ENCODE measurements around the gene CDH23. TPM values are rescaled to one million over a fixed set of nuclear protein-coding genes. Genes with fewer than 3 reads are reported as not detected.

Gene CDH23
- total RNA-seq, 1 experiment from 2014 or later, result 0.34 TPM

DNA sequence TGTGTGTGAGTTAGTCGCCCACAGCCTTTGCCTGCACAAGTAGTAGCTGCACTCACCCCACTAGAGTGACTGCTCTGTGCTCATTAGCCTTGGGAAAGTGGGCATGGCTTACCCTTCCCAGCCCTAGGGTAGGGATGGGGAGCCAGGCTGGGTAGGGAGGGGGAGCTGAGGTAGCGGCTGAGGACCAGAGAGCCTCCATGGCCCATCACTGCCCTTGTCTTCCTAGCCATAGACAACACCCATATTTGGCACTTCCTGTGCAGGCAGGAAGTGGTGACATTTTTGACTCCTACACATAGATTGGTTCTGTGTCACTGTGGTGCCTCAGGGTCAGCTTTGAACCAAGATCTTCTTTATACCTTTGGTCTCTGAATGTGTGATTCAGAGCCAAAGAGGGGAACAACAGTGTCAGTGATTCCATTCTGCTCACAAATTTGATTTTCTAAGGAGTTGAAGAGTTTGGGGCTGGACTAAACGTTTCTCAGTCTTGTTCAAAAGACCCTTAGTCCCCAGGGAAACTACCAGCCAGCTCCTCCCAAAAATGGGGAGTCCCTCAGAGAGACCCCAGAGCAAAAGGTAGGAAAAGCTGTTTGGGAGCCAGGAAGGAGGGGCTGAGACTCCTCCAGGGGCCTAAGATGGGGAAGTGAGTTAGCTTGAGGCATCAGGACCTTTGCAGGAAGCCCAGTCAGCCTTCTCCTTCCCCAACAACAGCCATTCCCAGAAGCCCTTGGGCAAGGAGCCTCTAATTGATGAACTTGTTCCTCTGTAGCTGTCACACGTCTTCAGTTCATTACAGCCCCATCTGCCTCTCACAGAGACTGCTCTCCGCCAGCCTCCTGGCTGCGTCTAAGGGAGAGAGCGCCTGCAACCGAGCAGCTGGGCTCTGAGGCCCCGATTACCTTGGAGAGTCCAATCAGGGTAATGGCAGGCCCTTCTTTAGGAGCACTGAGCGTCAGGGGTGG is 135.0 kb downstream of the CDH23 start:
- Mint-ChIP-seq H3K4me1 (ENCODE audit: low read depth, unreplicated experiment) (no peaks in the 10 kb centered on the region), H3K4me3 (ENCODE audit: unreplicated experiment) (no peak overlapping the region), H3K9me3 (ENCODE audit: unreplicated experiment) (no peaks in the 10 kb centered on the region), H3K27me3 (ENCODE audit: insufficient read depth, unreplicated experiment) (no peaks in the 10 kb centered on the region), H3K27ac (ENCODE audit: unreplicated experiment) (no peak overlapping the region), H3K36me3 (ENCODE audit: insufficient read depth, unreplicated experiment) (no peaks in the 10 kb centered on the region)
- CTCF ChIA-PET, result interaction anchor here (0.9 kb wide), 1 partner anchor 10 kb away, joined by 4 read pairs; no protein-coding TSS in a partner anchor
- Histone ChIP-seq H3K36me3 (ENCODE audit: control insufficient read depth, insufficient read depth, low read length) (no peaks in the 10 kb centered on the region), H3K4me1 (no peaks in the 10 kb centered on the region), H3K4me3 (ENCODE audit: low read depth, low read length) (no peak overlapping the region), H3K9me3 (no peaks in the 10 kb centered on the region), H3K27me3 (replicated peaks; ENCODE audit: control insufficient read depth, insufficient read depth, low read length) (no peaks in the 10 kb centered on the region)
- TF ChIP-seq, protein P1, sequence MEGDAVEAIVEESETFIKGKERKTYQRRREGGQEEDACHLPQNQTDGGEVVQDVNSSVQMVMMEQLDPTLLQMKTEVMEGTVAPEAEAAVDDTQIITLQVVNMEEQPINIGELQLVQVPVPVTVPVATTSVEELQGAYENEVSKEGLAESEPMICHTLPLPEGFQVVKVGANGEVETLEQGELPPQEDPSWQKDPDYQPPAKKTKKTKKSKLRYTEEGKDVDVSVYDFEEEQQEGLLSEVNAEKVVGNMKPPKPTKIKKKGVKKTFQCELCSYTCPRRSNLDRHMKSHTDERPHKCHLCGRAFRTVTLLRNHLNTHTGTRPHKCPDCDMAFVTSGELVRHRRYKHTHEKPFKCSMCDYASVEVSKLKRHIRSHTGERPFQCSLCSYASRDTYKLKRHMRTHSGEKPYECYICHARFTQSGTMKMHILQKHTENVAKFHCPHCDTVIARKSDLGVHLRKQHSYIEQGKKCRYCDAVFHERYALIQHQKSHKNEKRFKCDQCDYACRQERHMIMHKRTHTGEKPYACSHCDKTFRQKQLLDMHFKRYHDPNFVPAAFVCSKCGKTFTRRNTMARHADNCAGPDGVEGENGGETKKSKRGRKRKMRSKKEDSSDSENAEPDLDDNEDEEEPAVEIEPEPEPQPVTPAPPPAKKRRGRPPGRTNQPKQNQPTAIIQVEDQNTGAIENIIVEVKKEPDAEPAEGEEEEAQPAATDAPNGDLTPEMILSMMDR (IDR thresholded peaks at IDR 0.05; ENCODE audit: insufficient read depth in 1 of 2, low read depth in 1 of 2, low read length in 1 of 2, severe bottlenecking in 1 of 2, unreplicated experiment in 1 of 2), result no peak
- intact Hi-C loops (cut with micrococcal nuclease; ENCODE audit: unreplicated experiment), result no loop called here
- no peak for DNase-seq
- no TSS peak for BruUV-seq (replicated peaks)
- POLR2A ChIA-PET, result no interaction called here

DNA sequence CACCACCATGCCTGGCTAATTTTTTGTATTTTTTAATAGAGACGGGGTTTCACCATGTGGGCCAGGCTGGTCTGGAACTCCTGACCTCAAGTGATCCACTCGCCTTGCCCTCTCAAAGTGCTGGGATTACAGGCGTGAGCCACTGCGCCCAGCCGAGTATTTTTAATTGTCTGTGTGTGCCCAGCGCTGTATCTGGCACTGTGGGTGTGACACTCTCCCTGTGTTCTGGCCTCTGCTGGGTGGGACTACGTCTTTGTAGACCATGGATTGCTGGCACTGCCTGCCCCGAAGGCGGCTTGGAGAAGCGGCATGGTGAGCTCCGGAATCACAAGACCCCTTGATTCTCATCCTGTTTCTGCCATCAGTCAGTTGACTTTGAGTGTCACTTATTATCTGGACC is 136.2 kb downstream of the CDH23 start:
- no peaks in the 10 kb centered on the region for H3K9me3 Mint-ChIP-seq (ENCODE audit: unreplicated experiment)
- CTCF ChIA-PET, result interaction anchor here (0.6 kb wide), 1 partner anchor 9 kb away, joined by 3 read pairs; no protein-coding TSS in a partner anchor
- H3K27me3 Mint-ChIP-seq (ENCODE audit: insufficient read depth, unreplicated experiment), result no peaks in the 10 kb centered on the region
- no TSS peak for BruUV-seq (replicated peaks)
- H3K4me1 Mint-ChIP-seq (ENCODE audit: low read depth, unreplicated experiment), result no peaks in the 10 kb centered on the region
- no peaks in the 10 kb centered on the region for H3K36me3 Mint-ChIP-seq (ENCODE audit: insufficient read depth, unreplicated experiment)
- H3K4me3 ChIP-seq (ENCODE audit: low read depth, low read length), result no peak overlapping the region
- intact Hi-C loops (cut with micrococcal nuclease; ENCODE audit: unreplicated experiment), result no loop called here
- TF ChIP-seq, protein P1 (IDR thresholded peaks at IDR 0.05; ENCODE audit: insufficient read depth in 1 of 2, low read depth in 1 of 2, low read length in 1 of 2, severe bottlenecking in 1 of 2, unreplicated experiment in 1 of 2), result no peak
- no peaks in the 10 kb centered on the region for H3K9me3 ChIP-seq
- POLR2A ChIA-PET, result no interaction called here
- no peaks in the 10 kb centered on the region for H3K27me3 ChIP-seq (replicated peaks; ENCODE audit: control insufficient read depth, insufficient read depth, low read length)
- H3K27ac Mint-ChIP-seq (ENCODE audit: unreplicated experiment), result no peak overlapping the region
- DNase-seq, result no peak
- no peaks in the 10 kb centered on the region for H3K4me1 ChIP-seq
- H3K36me3 ChIP-seq (ENCODE audit: control insufficient read depth, insufficient read depth, low read length), result no peaks in the 10 kb centered on the region
- H3K4me3 Mint-ChIP-seq (ENCODE audit: unreplicated experiment), result no peak overlapping the region

DNA sequence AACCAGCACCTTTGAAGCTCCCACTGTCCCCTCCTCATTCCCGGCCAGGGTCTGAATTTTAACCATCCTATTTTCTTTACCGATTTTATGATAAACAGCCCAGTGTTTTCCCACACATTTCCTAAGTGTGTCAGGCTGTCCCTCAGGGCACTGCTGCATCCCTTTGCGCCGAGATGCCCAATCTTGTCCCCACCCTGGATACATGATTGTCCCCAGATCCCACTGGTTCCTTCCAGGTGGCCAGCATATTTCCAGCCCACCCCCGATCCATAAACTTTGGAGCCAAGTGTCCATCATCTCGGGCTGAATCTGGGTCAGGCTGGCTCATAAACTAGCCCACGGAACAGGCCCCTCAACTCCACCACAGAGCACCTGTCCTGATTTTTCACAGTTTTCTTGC is 137.2 kb downstream of the CDH23 start:
- Histone ChIP-seq H3K4me1 (no peaks in the 10 kb centered on the region), H3K27me3 (replicated peaks; ENCODE audit: control insufficient read depth, insufficient read depth, low read length) (no peaks in the 10 kb centered on the region), H3K9me3 (no peaks in the 10 kb centered on the region), H3K4me3 (ENCODE audit: low read depth, low read length) (no peak overlapping the region), H3K36me3 (ENCODE audit: control insufficient read depth, insufficient read depth, low read length) (no peaks in the 10 kb centered on the region)
- Mint-ChIP-seq H3K36me3 (ENCODE audit: insufficient read depth, unreplicated experiment) (no peaks in the 10 kb centered on the region), H3K9me3 (ENCODE audit: unreplicated experiment) (no peaks in the 10 kb centered on the region), H3K27ac (ENCODE audit: unreplicated experiment) (no peak overlapping the region), H3K4me1 (ENCODE audit: low read depth, unreplicated experiment) (no peaks in the 10 kb centered on the region), H3K27me3 (ENCODE audit: insufficient read depth, unreplicated experiment) (peaks cover 3% of the 10 kb centered on the region), H3K4me3 (ENCODE audit: unreplicated experiment) (no peak overlapping the region)
- POLR2A ChIA-PET, result no interaction called here
- intact Hi-C loops (cut with micrococcal nuclease; ENCODE audit: unreplicated experiment), result no loop called here
- no peak for DNase-seq
- CTCF ChIA-PET, result no interaction called here
- TF ChIP-seq, protein P1 (IDR thresholded peaks at IDR 0.05; ENCODE audit: insufficient read depth in 1 of 2, low read depth in 1 of 2, low read length in 1 of 2, severe bottlenecking in 1 of 2, unreplicated experiment in 1 of 2), result no peak
- no TSS peak for BruUV-seq (replicated peaks)

Data from Caco-2 (cell line).